Stimulated activated naive B cell treated with anti-CD40 and anti-IgM and Interleukin-4, amounts not matched to agents 10 μg/mL and 1 μg/mL and 100 μg/mL, for 72 hours (primary cell): ENCODE results near the gene TAB2.
"Not testable (repeated sequence)": the region's sequence is repeated elsewhere in the genome, so short reads cannot be mapped to it uniquely, and the experiment has no call there.

Experiments
- ATAC-seq, 2 donors: fragments of 150-1000 bp; cut with Tn5 transposase; replicated peaks; 2 replicates each; pipeline ENCODE4 v1.10.0; 2021; ENCODE audit warnings: moderate library complexity in 1 of 2
- DNase-seq: peaks from one replicate; pipeline ENCODE4 v3.0.0; 2021
- H3K27ac Mint-ChIP-seq: one replicate; pipeline ENCODE4 v1.8.0; 2022; ENCODE audit warnings: mild to moderate bottlenecking, mixed read lengths
- H3K27me3 Mint-ChIP-seq, 2 donors: one replicate each; pipeline ENCODE4 v1.8.0; 2022; ENCODE audit warnings: mixed read lengths in 2 of 2
- H3K36me3 Mint-ChIP-seq, 2 donors: one replicate each; pipeline ENCODE4 v1.8.0; 2022; ENCODE audit warnings: mixed read lengths in 2 of 2, mild to moderate bottlenecking in 1 of 2
- H3K4me1 Mint-ChIP-seq, 2 donors: one replicate each; pipeline ENCODE4 v1.8.0; 2022; ENCODE audit warnings: mixed read lengths in 2 of 2, mild to moderate bottlenecking in 1 of 2
- H3K4me3 Mint-ChIP-seq, 2 donors: one replicate each; pipeline ENCODE4 v1.8.0; 2022; ENCODE audit warnings: mild to moderate bottlenecking in 2 of 2, mixed read lengths in 2 of 2, moderate library complexity in 1 of 2
- H3K9me3 Mint-ChIP-seq, 2 donors: one replicate each; pipeline ENCODE4 v1.8.0; 2022; ENCODE audit warnings: mixed read lengths in 2 of 2, mild to moderate bottlenecking in 1 of 2

The TAB2 gene

GRCh38 chr6:149460249-149460648, 142.7 kb downstream of the TAB2 start:
- H3K4me1 Mint-ChIP-seq, result peaks cover 33 to 56% of the 10 kb centered on the region in 2 donors

More at GRCh38 chr6:149460249-149460648, 142.7 kb downstream of the TAB2 start:
- DNase-seq, H3K9me3 Mint-ChIP-seq, ATAC-seq, H3K27me3 Mint-ChIP-seq, H3K4me3 Mint-ChIP-seq: not testable (repeated sequence)
- peaks cover 44 to 63% of the 10 kb centered on the region in 2 donors for H3K36me3 Mint-ChIP-seq
- H3K27ac Mint-ChIP-seq, result peak overlapping the region; percentile 83
